AG09319 (cell line): ENCODE data around the gene TEFM.
"Not testable (repeated sequence)": the region's sequence is repeated elsewhere in the genome, so short reads cannot be mapped to it uniquely, and the experiment has no call there.

Experiments
- DNase-seq: peaks from one replicate; pipeline ENCODE4 v3.0.0-alpha.2; 2010; ENCODE audit warnings: low read depth; ENCODE audit errors: extremely low read depth
- TF ChIP-seq, protein P1 (sequence below): IDR thresholded peaks from 2 replicates; pipeline ENCODE4 v1.5.1; 2011; ENCODE audit warnings: low read depth, mild to moderate bottlenecking, inconsistent platforms, low read length, moderate library complexity

TEFM gene

DNA sequence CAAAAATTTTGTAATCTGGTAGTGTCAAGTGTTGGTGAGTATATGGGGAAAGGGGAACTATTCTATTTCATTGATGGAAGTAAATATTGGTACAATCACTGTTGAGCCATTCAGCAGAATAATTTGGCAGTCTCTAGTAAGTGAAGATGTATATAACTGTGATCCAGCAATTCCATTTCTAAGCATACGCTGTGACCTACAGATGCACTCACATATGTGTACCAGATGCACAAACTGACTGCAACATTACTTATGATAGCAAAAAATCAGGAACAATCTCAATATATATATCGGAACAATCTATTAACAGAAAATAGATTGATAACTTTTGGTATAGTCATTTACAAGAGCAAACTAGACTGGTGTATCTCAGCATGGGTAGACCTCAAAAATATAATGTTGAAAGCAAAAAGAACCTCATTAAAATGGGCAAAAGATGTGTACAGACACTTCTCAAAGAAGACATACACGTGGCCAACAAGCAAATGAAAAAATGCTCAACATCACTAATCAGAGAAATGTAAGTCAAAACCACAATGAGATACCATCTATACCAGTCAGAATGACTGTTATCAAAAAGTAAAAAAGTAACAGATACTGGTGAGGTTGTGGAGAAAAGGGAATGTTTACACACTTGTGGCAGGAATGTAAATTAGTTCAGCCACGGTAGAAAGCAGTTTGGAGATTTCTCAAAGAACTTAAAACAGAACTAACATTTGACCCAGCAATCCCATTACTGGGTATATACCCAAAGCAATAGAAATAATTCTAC is 36.5 kb upstream of the TEFM start:
- TF ChIP-seq, protein P1, sequence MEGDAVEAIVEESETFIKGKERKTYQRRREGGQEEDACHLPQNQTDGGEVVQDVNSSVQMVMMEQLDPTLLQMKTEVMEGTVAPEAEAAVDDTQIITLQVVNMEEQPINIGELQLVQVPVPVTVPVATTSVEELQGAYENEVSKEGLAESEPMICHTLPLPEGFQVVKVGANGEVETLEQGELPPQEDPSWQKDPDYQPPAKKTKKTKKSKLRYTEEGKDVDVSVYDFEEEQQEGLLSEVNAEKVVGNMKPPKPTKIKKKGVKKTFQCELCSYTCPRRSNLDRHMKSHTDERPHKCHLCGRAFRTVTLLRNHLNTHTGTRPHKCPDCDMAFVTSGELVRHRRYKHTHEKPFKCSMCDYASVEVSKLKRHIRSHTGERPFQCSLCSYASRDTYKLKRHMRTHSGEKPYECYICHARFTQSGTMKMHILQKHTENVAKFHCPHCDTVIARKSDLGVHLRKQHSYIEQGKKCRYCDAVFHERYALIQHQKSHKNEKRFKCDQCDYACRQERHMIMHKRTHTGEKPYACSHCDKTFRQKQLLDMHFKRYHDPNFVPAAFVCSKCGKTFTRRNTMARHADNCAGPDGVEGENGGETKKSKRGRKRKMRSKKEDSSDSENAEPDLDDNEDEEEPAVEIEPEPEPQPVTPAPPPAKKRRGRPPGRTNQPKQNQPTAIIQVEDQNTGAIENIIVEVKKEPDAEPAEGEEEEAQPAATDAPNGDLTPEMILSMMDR: no peak
- DNase-seq: no peak

DNA sequence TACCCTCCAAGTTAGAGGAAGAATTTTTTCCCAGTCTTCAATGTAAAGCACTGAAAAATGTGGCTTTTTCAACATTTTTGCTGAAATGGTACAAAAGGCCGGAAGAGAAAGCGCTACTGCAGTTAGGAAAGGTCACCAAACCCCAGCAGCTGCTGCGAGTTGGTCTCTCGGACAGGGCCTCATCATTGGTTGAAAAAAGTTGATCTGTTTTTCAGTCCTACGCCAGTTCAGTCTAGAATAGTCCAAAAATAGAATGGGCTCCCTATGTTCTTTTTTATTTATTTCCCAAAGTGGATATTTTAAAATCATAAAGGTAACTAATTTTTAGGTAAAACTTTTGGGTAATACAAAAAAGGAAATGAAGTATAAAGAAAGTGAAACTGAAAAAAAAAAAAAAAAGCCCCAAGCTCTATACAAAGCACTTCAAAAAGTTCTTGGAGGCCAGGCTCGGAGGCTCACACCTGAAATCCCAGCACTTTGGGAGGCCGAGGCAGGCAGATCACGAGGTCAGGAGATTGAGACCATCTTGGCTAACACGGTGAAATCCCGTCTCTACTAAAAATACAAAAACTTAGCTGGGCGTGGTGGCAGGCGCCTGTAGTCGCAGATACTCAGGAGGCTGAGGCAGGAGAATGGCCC is 33.1 kb upstream of the TEFM start:
- TF ChIP-seq, protein P1: no peak
- no peak for DNase-seq

DNA sequence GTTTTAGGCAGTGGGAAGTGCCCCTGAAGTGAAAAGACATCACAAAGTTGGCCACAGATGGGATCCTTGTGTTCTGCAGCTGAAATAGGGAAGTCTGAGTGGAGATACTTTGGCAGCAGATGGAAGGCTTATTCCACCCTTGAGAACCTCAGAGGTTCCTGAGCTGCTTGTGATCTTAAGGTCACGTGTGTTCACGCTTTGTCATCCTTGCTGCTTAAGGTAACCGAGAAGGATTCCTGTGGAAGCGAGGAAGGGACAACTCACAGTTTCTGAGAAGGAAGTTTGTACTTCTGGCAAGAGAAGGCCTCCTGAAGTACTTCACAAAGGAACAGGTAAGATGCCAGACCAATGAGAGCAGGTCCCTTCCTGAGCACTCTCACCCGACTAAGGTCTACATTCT is 27.9 kb upstream of the TEFM start:
- TF ChIP-seq, protein P1: no peak
- no peak for DNase-seq

DNA sequence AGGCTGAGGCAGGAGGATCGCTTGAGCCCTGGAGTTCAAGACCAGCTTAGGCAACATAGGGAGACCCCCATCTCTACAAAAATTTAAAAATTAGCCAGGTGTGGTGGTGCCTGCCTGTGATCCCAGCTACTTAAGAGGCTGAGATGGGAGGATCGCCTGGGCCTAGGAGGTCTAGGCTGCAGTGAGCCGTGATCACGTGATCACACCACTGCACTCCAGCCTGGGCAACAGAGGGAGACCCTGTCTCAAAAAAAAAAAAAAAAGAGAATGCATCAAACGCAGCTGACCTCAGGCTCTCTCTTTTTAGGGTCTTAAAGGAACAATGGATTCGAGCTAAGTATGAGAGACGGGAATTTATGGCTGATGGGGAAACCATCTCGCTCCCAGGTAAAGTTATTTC is 25.5 kb upstream of the TEFM start:
- not testable (repeated sequence) for DNase-seq

DNA sequence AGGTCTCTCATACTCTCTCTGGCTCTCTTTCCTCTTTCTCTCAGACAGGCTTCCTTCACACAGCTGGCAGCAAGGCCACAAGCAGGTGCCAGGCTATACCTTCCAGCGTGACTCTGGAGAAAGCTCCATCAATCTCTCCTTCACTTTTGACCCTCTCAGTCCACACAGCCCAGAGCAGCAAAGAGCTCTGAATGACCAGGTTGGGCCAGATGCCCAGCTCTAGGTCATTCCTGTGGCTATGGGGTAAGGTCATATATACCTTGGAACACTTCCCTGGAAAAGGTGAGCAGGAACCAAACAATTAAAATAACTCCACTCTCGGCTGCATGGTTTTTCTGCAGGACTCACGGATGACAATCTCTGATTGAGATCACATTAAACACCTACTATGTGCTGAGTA is 24.5 kb upstream of the TEFM start:
- no peak for DNase-seq
- TF ChIP-seq, protein P1: no peak

DNA sequence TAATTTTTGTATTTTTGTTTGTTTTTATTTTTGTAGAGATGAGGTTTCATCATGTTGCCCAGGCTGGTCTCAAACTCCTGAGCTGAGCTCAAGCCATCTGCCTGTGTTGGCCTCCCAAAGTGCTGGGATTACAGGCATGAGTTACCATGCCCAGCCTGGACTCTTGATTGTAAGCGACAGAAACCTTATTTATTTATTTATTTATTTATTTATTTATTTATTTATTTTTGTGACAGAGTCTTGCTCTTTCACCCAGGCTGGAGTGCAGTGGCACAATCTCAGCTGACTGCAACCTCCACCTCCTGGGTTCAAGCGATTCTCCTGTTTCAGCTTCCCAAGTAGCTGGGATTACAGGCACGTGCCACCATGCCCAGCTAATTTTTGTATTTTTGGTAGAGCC is 23.8 kb upstream of the TEFM start:
- not testable (repeated sequence) for DNase-seq

DNA sequence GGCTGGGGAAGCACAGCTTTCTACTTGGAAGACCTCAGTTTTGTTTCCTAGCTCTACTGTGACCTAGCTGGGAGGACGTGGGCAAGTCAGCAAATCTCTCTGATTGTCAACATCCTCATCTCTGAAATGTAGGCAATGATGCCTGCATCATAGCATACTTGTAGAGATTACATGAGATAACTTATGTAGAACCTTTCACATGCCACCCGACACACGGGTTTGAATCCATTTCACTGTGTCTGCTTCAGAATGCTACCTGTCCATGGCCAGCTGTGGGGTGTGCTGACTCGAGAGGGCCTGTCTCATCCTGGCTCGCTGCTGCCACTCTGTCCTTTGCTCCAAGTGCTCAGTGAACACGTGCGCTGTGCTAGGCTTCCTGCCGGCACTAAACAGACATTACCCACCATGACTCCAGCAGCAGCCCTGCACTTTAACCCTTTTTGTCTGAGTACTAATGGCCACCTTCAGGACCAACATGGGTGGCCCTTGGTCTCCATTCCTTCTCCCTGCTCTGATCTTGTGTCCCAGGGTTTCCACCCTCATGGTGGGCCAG is 23.1 kb upstream of the TEFM start:
- DNase-seq: no peak
- TF ChIP-seq, protein P1: no peak

DNA sequence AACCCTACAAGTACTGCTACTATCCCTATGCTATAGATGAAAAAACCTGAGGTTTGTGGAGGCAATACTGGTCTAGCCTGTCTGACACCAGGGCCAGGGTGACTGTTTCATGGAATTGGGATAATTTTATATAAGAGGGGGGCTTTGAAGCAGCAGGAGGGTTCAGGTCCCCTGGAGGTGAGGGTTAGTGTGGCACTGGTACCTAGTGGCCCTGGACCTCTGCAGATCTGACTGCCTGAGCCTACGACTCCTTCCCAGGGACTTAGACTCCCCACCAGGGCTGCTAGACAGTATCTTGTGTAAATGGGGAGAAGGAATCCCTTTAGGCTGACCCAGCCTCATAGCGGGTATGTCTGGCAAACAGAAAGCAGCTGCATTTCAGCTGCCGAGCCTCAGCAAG is 22.5 kb upstream of the TEFM start:
- DNase-seq: no peak
- TF ChIP-seq, protein P1: no peak
